Stimulated activated CD4-positive, alpha-beta T cell treated with anti-CD3 and anti-CD28 coated beads, Interleukin-4, amount 100 ng/mL, for 48 hours (primary cell): ENCODE results near the gene RADIL.

Experiments used
- DNase-seq, 2 donors: peaks; one replicate each; pipeline ENCODE4 v3.0.0-alpha.2; 2020; ENCODE audit warnings: low read depth in 2 of 2

RADIL gene

DNA sequence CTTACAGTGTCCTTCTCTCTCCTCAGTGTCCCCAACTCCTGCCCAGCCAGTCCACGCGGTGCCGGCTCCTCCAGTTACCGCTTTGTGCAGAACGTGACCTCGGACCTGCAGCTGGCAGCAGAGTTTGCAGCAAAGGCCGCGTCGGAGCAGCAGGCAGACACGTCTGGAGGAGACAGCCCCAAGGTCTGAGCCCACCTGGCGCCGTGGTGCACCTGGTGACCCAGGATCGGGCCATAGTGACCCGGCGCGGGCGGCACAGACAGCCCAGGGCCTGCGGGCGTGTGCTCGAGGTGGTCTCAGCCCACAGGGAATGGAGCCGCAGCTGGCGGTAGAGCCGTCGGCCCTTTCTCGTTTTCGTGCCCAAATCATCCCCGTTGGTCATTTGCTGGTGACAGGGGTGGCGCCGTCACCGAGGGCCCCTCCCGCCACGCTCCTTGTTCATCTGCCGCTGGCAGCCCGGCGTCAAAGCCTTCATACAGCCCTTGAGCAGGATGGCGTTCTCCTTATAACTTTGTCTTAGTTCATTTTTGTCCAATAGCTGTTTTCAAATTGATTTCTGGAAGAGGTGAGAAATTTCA, 129.0 kb downstream of the RADIL start:
- DNase-seq = no peak

DNA sequence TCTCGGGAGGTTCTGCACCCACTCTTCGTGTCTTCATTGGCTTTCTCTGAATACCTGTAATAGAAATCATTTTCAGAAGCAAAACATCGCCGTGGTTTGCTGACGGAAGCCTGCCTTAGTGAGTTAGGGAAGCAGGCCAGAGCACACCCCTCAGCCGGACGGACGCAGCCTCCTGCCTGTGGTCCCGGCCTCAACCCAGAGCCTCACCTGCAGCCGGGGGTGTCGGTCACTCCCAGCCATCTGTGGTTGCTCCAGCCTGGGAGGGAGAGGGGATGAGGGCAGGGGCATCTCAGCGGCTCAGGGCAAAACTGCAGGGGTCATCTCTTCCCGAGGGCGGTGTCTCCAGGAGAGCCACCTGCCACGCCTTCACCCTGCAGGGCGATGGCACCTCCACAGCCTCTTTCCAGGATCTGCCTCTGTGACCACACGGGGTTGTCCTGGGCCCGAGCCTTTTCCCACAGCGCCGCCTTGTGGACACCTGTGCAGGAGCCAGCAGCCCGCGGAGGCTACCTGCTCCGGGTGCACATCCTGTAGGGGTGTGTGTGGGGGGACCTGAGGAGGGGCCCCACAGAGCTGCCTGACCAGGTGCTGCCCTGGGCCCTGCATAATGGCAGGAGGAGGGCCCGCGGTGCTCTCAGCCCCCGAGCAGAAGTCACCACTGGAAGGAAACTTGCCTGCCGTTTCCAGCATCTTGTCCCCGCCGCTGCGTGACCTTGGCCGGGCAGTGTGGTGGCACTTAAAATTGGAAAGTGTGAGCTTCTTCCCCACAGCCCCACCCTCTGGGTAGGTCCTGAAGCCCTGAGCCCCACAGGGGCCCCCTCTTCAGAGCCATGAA, 129.7 kb downstream of the RADIL start:
- DNase-seq = peak; percentile 82 to 88

DNA sequence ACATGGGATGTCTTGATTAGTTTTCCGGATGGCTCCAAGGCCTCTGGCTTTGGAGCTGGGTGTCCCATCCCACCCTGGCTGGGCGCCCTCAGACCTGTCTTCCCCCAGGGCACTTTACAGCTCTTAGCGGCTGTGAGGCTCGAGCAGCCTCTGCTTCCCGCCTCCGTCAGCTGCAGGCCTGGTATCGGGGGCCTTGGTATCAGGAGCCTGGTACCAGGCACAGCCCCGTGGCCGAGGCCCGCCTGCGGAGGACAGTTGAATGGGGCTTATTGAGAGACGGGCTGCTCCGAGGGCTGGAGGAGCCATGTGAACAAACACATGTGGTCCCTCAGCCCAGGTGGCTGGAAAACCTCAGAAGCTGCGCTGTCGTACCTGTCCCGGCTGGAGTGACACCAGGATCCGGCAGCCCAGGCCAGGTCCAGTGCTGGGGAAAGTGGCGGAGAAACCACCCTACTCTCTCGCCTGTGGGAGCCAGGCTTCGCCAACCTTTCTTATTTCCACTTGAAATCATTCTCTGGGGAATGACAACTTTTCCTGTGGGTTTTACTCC, 132.0 kb downstream of the RADIL start:
- no peak for DNase-seq

DNA sequence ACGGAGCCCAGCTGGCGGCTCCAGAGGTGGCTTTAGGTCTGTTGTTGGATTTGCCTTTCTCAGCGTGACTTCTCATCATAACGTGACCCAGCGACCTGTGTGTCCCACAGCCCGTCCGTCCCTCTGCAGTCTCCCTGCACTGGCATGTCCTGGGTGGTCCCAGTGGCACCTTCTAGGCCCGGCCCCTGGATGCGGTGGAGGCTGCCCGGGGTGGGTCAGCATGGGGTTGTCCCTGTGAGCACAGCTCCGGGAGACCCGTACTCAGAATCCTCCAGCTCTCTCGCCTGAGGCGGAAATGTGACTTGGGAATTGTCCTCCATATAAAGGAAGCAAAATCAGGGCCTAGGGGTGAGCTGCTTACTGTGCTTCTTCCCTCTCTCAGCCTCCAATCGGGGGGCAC, 133.7 kb downstream of the RADIL start:
- DNase-seq = no peak

DNA sequence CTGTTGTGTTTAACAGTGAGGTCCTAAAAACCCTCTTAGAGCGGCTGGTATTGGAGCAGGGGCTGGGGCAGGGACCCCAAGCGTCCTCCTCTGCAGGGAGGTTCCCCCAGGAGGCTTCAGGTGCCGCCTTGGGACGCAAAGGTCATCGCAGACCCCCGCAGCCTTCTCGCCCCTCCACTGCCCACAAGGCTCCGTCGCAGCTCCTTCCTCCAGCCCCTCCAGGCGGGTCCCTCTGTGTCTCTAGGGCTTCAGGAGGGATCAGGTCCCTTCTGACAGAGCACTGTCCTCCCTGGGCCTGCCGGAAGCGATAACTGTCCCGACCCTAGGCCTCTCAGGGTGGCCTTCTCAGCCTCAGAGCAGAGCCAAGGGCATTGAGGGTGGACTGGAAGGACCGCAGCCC, 134.2 kb downstream of the RADIL start:
- no peak for DNase-seq
